Heart left ventricle (tissue), 16 donors: Measurements from ENCODE around the gene CSMD2. TPM values are rescaled to one million over a fixed set of nuclear protein-coding genes. Genes with fewer than 3 reads are reported as not detected.

Source experiments
- ATAC-seq, 4 donors: fragments of 200-7000 bp; cut with Tn5 transposase; one replicate each; pipeline ENCODE4 v1.9.1; 2020 to 2022; ENCODE audit warnings: moderate library complexity in 4 of 4, mild to moderate bottlenecking in 3 of 4, moderate number of reproducible peaks in 1 of 4
- DNase-seq, 5 donors: peaks; one replicate each; pipeline ENCODE4 v3.0.0-alpha.2; 2020
- H3K27ac ChIP-seq, 12 donors: fragments of 200-600 bp; sonication (generic) in 4 of 12; one replicate each; pipeline versions ENCODE4 v1.5.0 to v1.8.0; 2016 to 2022; ENCODE audit warnings: mild to moderate bottlenecking in 2 of 12
- H3K27me3 ChIP-seq, 9 donors: fragments of 200-600 bp; sonication (generic) in 2 of 9; one replicate each; pipeline versions ENCODE4 v1.5.1 to v1.8.0; 2016 to 2022; ENCODE audit warnings: mild to moderate bottlenecking in 3 of 9
- H3K36me3 ChIP-seq, 9 donors: fragments of 200-600 bp; sonication (generic) in 2 of 9; one replicate each; pipeline versions ENCODE4 v1.5.0 to v1.8.0; 2018 to 2022; ENCODE audit warnings: mild to moderate bottlenecking in 2 of 9
- H3K4me1 ChIP-seq, 12 donors: fragments of 200-600 bp; sonication (generic) in 4 of 12; one replicate each; pipeline versions ENCODE4 v1.5.0 to v1.8.0; 2016 to 2022; ENCODE audit warnings: mild to moderate bottlenecking in 3 of 12
- H3K4me3 ChIP-seq, 12 donors: fragments of 200-600 bp; sonication (generic) in 4 of 12; one replicate each; pipeline versions ENCODE4 v1.5.0 to v1.8.0; 2017 to 2022; ENCODE audit warnings: mild to moderate bottlenecking in 9 of 12, moderate library complexity in 4 of 12
- H3K9me3 ChIP-seq, 12 donors: fragments of 200-600 bp; sonication (generic) in 4 of 12; one replicate each; pipeline versions ENCODE4 v1.5.0 to v1.8.0; 2016 to 2022; ENCODE audit warnings: mild to moderate bottlenecking in 1 of 12
- POLR2A ChIP-seq, 2 donors: fragments of 450-650 bp; IDR thresholded peaks; one replicate each; pipeline ENCODE4 v1.6.1; 2017; ENCODE audit warnings: antibody characterized with exemption in 2 of 2, mild to moderate bottlenecking in 2 of 2, moderate library complexity in 2 of 2
- WGBS, 4 donors: extraction: QIAGEN DNeasy Blood & Tissue Kit in 2 of 4; methylation state at CpG; one replicate each; pipeline versions ENCODE4 v1.1.5 to v1.1.7; 2013 to 2018; 5-methylcytosine and 5-hydroxymethylcytosine counted together
- intact Hi-C, 10 donors: fragments of 100-400 bp; cut with DNase I; formaldehyde crosslinking; loops; one replicate each; pipeline versions ENCODE4 v1.11.1 to v1.14.2; 2022
- polyA plus RNA-seq, 2 donors: library from polyadenylated mRNA; stranded (reverse); fragments of 200-250 nt; gene quantifications; one replicate each; pipeline ENCODE4 v1.2.3, GENCODE V29; 2013
- total RNA-seq, 9 donors: library from RNA; depleted of rRNA in 2 of 9; stranded (reverse); fragments of >200 nt in 2 of 9; fragmentation: NEBNext Ultra II Directional in 3 of 9; extraction: Animal tissue kit (Norgen Biotek cat#: 25700) in 3 of 9; gene quantifications; one replicate each; pipeline versions ENCODE4 v1.1.0 to v1.2.4, GENCODE V29; 2016 to 2023
- TF ChIP-seq, protein P1 (sequence below), 12 donors: fragments of 200-600 bp; sonication (generic) in 4 of 12; IDR thresholded peaks; one replicate each; pipeline versions ENCODE4 v1.5.0 to v1.8.0; 2018 to 2022; ENCODE audit warnings: antibody characterized with exemption in 12 of 12, mild to moderate bottlenecking in 5 of 12
- donor health status: ischemic (EF 13 %, LVEDD 7.1; RV severe dilation, severe dysfunction).
- donor health status: healthy with polysubstance abuse.
- donor health status: DM: no; HTN: yes; CAD: no.
- donor health status: DM: no; HTN: no; CAD: no.
- donor health status: ischemic (EF 25% LVEDD 6.9; RV normal size, moderate dysfunction).
- donor health status: ischemic (EF 25% LVEDD 5.7; RV mildly dilated, moderate dysfunction).
- donor health status: healthy.
- donor health status: DM: yes; HTN: yes; CAD: no.
- donor health status: ischemic (EF 35%, LVEDD 5.7; RV mildly dilated, moderate dysfunction).
- donor health status: nonischemic (EF 11% LVEDD 7.7; RV severe dilation, severe dysfunction).
- donor health status: DM: yes; HTN: yes; CAD: no.
- donor health status: PGD.
- donor health status: ischemic (EF 29% LVEDD 5.4; RV normal size, mild dysfunction).
- donor health status: nonischemic (EF 23%, LVEDD 6.1; RV moderate dilation, normal function).

Gene CSMD2
- total and polyA plus RNA-seq, 11 donors: 0.02 to 0.79 (median 0.22) TPM

DNA sequence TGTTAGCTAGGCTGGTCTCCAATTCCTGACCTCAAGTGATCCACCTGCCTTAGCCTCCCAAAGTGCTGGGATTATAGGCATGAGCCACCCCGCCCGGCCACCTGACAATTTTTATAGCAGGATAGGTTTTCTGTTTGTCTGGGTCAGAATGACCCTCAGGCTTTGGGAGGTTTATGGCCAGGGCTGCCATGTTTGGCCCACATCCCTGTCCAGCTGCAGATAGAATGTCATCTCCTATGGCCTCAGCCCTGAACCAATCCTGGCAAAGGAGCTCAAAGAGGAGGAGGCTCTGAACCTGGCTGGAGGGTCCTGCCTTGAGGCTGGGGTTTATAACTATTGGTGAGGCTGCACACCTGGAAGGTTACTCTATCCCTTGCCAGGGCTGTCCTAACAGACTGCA, 218.2 kb downstream of the CSMD2 start:
- DNase-seq (no peak), ATAC-seq (no peak)
- H3K36me3 ChIP-seq: no peaks in the 10 kb centered on the region
- intact Hi-C loops: no loop called here
- no peaks in the 10 kb centered on the region for H3K9me3 ChIP-seq
- H3K27ac ChIP-seq: no peak overlapping the region
- H3K4me1 ChIP-seq: no peaks in the 10 kb centered on the region
- TF ChIP-seq POLR2A (IDR thresholded peaks at IDR 0.05): no peak
- TF ChIP-seq, protein P1, sequence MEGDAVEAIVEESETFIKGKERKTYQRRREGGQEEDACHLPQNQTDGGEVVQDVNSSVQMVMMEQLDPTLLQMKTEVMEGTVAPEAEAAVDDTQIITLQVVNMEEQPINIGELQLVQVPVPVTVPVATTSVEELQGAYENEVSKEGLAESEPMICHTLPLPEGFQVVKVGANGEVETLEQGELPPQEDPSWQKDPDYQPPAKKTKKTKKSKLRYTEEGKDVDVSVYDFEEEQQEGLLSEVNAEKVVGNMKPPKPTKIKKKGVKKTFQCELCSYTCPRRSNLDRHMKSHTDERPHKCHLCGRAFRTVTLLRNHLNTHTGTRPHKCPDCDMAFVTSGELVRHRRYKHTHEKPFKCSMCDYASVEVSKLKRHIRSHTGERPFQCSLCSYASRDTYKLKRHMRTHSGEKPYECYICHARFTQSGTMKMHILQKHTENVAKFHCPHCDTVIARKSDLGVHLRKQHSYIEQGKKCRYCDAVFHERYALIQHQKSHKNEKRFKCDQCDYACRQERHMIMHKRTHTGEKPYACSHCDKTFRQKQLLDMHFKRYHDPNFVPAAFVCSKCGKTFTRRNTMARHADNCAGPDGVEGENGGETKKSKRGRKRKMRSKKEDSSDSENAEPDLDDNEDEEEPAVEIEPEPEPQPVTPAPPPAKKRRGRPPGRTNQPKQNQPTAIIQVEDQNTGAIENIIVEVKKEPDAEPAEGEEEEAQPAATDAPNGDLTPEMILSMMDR (IDR thresholded peaks at IDR 0.05): no peak
- 82 to 95% (median 90%) methylated on average over 2 of the region's 2 CpGs for WGBS, 4 donors
- no peaks in the 10 kb centered on the region for H3K27me3 ChIP-seq
- H3K4me3 ChIP-seq: no peak overlapping the region

- Histone ChIP-seq H3K27me3 (no peaks in the 10 kb centered on the region), H3K4me1 (no peaks in the 10 kb centered on the region), H3K36me3 (no peaks in the 10 kb centered on the region), H3K4me3 (no peak overlapping the region), H3K27ac (no peak overlapping the region), H3K9me3 (no peaks in the 10 kb centered on the region)
- no peak for ATAC-seq
- intact Hi-C loops: no loop called here
- TF ChIP-seq, protein P1 (IDR thresholded peaks at IDR 0.05): no peak
- TF ChIP-seq POLR2A (IDR thresholded peaks at IDR 0.05): no peak
- no peak for DNase-seq
- 21 to 41% (median 28%) methylated on average over 1 of the region's 1 CpG for WGBS, 4 donors
Measured at GRCh38 chr1:33944846-33945245, 220.2 kb downstream of the CSMD2 start.

DNA sequence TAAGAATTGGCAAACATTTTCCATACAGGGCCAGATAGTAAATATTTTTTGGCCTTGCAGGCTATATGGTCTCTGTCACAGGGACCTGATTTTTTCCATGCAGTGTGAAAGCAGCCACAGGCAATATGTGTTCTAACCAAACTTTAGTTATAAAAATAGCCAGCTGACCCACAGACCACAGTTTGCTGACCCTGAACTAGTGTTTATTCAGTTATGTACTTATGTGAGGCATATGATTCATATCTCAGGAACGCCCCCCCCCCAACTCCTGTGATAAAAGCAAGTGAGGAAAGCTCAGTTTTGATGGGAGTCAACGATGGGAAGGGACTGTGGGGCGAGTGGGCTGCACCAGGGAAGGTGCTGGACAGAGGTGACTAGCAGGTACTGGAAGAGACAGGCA, 221.1 kb downstream of the CSMD2 start:
- WGBS, 4 donors: 47 to 62% (median 54%) methylated on average over 3 of the region's 3 CpGs
- intact Hi-C loops: no loop called here

GRCh38 chr1:33932871-33933270, 232.2 kb downstream of the CSMD2 start:
- ATAC-seq (no peak), DNase-seq (no peak)
- Histone ChIP-seq H3K4me3 (no peak overlapping the region), H3K27ac (no peak overlapping the region), H3K36me3 (no peaks in the 10 kb centered on the region), H3K9me3 (no peaks in the 10 kb centered on the region), H3K4me1 (no peaks in the 10 kb centered on the region), H3K27me3 (no peaks in the 10 kb centered on the region)
- WGBS, 4 donors: 73 to 82% (median 79%) methylated on average over 3 of the region's 3 CpGs
- intact Hi-C loops: no loop called here
- no peak for TF ChIP-seq POLR2A (IDR thresholded peaks at IDR 0.05)
- TF ChIP-seq, protein P1 (IDR thresholded peaks at IDR 0.05): no peak

More for the DNA sequence above, 221.1 kb downstream of the CSMD2 start:
- H3K36me3 ChIP-seq: no peaks in the 10 kb centered on the region
- H3K4me1 ChIP-seq: no peaks in the 10 kb centered on the region
- no peak overlapping the region for H3K27ac ChIP-seq
- no peaks in the 10 kb centered on the region for H3K9me3 ChIP-seq
- H3K4me3 ChIP-seq: no peak overlapping the region
- no peak for ATAC-seq
- H3K27me3 ChIP-seq: no peaks in the 10 kb centered on the region
- TF ChIP-seq, protein P1 (IDR thresholded peaks at IDR 0.05): no peak
- DNase-seq: no peak
